AG20443 (cell line): ENCODE data around the gene ADAM8.
A peak's percentile ranks its signal among the peaks of the same experiment; 100 is the strongest.

Experiments
- DNase-seq: peaks from one replicate; pipeline ENCODE4 v3.0.0; 2012; ENCODE audit warnings: low spot score, mixed read lengths

The ADAM8 gene

GRCh38 chr10:133308421-133309099 is 31.9 kb upstream of the ADAM8 start, which contains the start of the genes TUBGCP2 and ZNF511:
Gene TUBGCP2 (minus strand): TSS chr10:133308872. CDS start chr10:133302941, 5,931 bp downstream.
Gene ZNF511 (plus strand): TSS chr10:133308914. CDS start chr10:133308944, 30 bp downstream.
- DNase-seq, result peak; percentile 96

- DNase-seq, result peak; percentile 50
Observed at GRCh38 chr10:133307776-133308420, 31.2 kb upstream of the ADAM8 start.

DNA sequence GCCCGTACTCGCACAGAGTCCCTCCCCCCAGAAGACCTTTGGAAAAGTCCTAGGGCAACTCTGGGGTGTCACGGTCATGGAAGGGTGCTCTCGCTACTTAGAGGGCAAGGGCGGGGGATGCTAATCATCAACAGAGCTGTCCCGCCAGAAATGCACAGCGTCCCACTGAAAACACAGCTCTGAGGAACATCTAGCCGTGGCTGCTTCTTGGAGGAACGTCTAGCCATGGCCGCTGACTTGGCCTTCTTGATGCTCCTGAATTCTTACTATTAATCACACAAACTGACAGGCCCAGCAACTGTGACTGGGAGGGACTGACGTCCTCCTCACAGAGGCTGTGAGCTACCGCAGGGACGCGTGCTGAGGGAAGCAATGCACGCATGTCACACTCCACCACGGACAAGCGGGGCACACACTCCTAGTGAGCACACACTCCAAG is 30.3 kb upstream of the ADAM8 start:
- DNase-seq, result no peak

DNA sequence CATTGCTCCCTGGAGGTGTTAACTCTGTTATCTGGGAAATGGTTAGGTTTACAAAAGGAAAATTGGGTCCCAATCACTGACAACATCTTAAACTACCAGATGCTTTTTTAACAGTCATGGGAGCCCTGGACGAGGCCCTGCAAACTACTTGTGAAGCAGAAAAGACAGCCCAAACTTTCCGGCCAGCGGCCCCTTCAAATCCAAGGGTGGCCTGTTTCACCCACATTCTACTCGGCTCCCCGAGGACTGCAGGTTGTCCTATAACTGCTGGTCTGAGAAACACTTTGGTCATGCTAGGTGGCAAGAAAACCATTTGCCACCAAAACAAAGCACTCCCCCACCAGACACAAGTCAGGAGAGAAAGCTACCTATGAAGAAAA is 29.4 kb upstream of the ADAM8 start:
- DNase-seq, result no peak

DNA sequence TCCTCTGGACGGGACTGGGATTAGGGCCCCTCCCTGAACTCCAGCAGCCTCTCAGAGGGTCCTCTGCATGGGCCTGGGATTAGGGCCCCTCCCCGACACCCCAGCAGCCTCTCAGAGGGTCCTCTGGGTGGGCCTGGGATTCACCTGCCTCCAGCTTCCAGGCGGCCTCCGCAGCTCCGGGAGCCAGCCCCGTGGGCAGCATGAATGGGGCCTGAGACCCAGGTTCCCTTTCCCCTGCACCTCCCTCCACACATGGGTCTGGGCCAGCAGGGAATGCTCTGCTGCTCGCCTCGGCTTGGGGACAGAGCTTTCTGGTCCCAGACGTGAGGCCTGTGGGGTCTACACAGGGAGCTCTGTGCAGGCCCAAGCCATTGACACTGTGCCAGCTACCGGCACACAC is 26.5 kb upstream of the ADAM8 start:
- no peak for DNase-seq

- no peak for DNase-seq
Observed at GRCh38 chr10:133302230-133302629, 25.6 kb upstream of the ADAM8 start.

GRCh38 chr10:133299738-133300137 is 23.1 kb upstream of the ADAM8 start:
- no peak for DNase-seq

GRCh38 chr10:133299224-133299623 is 22.6 kb upstream of the ADAM8 start:
- no peak for DNase-seq

GRCh38 chr10:133298466-133298865 is 21.8 kb upstream of the ADAM8 start:
- no peak for DNase-seq

GRCh38 chr10:133297504-133297903 is 20.8 kb upstream of the ADAM8 start:
- no peak for DNase-seq

GRCh38 chr10:133295426-133296320 is 19.0 kb upstream of the ADAM8 start:
- no peak for DNase-seq

DNA sequence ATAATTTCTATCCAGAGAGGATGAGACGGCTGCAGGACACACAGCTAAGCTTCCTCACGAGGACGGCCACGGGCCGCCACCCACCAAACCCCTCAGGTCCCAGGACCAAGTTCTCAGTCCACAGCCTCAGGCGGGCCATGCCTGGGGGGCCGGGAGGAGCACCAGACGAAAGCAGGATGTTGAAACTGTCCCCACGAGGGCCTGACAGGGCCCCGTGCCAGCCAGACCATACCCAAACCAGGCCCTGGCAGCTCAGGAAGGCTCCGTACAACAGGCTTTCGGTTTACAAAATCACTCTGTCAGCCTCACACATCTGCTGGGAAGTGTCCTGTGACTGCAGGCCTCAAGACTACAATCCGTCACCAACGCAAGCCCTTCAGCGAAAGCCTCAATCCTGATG is 17.5 kb upstream of the ADAM8 start:
- no peak for DNase-seq

GRCh38 chr10:133293810-133294119 is 17.1 kb upstream of the ADAM8 start:
- no peak for DNase-seq

- peak; percentile 84 for DNase-seq
Observed at GRCh38 chr10:133292919-133293809, 16.5 kb upstream of the ADAM8 start.

- DNase-seq, result no peak
Observed at GRCh38 chr10:133289761-133290160, 13.1 kb upstream of the ADAM8 start.

- no peak for DNase-seq
Observed at GRCh38 chr10:133287832-133288500, 11.3 kb upstream of the ADAM8 start.

- DNase-seq, result no peak
Observed at GRCh38 chr10:133286366-133286765, 9.7 kb upstream of the ADAM8 start.

GRCh38 chr10:133285217-133285616 is 8.5 kb upstream of the ADAM8 start:
- no peak for DNase-seq

- DNase-seq, result no peak
Observed at GRCh38 chr10:133283931-133284330, 7.3 kb upstream of the ADAM8 start.

DNA sequence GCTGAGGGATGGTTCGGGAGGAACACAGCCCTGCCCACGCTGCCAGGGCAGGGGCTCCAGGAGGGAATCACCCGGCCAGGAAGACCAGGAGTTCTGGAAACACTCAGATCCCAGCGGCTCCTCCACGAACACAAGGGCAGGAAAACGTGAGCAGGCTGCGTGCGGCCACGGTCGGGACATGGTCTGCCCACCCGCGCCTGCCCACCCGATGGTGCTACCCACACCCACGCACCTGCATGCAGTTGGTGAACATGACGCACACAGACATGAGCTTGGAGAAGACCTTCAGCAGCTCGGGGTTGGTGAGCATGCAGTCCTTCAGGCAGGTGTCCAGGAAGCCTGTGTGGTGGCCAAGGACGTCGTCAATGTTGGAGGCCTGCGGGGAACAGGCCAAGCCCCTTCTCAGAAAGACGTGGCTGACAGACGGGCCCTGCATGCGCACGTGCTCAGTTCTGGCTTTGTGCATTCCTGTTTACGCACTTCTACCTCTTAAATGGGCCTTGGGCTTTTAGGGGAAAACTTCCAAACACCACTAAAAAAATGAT is 6.2 kb upstream of the ADAM8 start:
- DNase-seq, result no peak
